NCI-H345 treated with DMSO at 0.1 percent for 48 hours (cell line): ENCODE results near the gene ADD3.
A peak's percentile ranks its signal among the peaks of the same experiment; 100 is the strongest.
"Not testable (repeated sequence)": the region's sequence is repeated elsewhere in the genome, so short reads cannot be mapped to it uniquely, and the experiment has no call there.

Source experiments
- DNase-seq: peaks from one replicate; lab custom pipeline; 2025; ENCODE audit not compliant: unreplicated experiment; lab: John Stamatoyannopoulos, UW

ADD3 gene

DNA sequence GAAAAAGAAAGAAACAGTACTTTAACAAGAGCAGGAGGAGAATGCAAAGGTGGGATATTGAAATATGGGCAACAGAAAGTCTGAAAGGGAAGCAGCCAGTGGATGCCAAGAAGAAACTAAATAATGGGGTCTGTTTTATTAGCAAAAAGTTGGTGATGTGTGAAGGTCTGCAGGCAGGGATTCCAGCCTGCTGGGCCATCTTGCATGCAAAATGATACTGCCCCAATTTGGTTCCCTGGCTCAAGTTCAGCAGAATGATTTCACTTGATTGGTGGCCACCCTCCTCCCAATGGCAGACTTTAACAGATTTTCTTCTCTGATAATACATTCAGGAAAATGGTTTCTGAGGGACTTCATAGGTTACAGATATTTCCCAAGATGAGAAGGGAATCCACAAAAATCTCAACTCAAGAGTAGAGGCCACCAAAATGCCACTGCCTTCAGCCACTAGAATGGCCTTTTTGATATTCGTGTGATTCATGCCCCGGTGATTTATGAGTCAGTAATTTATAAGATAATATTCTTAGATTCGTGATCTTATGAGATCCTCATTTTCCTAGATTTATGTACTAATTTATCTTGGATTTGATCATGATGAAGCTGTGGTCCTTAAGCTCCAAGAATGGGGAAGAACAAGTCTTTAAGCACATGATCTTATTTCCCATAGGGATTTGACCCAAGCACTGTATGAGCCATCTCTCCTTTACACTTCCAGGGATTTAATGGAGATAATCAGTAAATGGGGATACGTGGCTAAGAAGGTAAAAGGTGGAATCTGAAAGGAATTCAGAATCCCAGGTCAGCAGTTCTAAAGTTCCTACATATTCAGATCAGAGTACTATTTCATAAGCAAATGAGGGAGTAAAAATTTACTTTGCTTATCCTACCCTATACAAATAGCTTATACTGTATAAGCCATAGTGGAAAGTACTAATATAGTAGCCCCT, 32.3 kb upstream of the ADD3 start:
- DNase-seq: no peak

DNA sequence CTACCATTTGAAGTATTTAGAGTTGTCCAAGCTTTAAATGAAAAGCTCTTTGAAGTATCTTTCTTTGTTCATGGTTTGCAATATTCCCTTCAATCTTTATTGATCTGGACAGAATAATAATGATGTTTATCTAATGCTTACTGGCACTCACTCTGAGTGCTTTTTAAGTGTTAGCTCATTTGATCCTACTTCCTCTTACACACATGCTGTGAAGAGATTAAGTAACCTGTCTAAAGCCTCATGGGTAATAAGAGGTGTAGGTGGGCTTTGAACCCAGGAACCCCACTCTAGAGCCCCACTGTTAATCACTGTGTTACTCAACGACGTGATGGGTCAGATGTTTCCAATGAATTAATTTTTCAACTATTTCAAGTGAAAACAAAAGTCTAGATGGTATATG, 31.1 kb upstream of the ADD3 start:
- DNase-seq: peak; percentile 17

DNA sequence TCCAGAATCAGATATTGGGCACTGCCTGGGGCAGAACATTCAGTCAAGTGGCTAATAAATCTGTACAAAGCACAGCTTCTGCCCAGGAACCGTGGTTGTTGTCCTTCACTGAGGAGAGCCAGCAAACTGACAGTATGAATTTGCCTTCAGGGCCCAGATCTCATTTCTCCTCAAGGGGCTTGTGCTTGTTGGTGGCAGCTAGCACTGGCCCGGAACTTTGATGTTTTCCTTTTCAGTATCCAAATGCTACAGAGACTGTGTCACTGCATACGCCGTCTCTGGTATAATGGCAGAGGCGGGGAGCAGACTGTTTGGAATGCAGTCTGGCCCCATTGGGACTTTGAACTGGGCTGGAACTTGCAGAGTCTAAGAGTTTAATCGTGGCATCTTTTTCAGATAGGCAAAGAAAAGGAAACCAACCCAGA, 30.4 kb upstream of the ADD3 start:
- peak; percentile 6 for DNase-seq

DNA sequence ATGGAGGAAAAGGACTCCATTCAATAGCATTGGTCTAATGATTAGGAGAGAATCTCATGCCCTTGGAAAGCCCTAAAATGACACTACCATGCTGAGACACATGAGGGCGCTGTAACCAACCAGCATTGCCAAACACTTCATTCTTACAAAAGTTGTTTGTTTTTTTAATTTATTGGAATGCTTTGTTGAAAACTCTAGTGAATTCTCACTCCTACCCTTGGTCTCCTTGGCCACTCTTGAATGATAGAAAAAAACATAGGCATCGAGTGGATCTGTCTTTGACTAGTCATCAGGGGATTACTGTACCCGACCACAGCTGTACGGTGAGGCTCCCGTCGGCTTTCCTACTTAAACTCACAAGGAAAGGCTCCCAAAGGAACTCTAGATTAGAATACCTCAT, 29.3 kb upstream of the ADD3 start:
- DNase-seq: no peak

DNA sequence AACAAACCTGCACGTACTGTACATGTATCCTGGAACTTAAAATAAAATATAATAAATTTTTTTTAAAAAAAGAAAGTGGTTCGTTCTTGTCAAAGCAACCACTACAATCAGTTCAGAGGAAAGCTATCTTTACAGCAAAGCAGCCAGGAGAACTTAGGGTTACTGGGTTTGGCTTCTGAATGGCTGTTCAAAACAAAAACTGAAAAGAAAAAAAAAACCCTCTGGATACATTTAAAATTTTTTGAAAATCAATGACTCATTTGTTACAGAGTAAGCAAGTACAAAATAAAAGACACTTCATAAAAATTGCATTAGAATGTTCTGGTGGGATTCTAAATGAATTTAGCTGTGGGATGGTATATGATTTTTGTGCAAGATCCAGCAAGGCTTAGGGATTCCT, 28.6 kb upstream of the ADD3 start:
- no peak for DNase-seq

DNA sequence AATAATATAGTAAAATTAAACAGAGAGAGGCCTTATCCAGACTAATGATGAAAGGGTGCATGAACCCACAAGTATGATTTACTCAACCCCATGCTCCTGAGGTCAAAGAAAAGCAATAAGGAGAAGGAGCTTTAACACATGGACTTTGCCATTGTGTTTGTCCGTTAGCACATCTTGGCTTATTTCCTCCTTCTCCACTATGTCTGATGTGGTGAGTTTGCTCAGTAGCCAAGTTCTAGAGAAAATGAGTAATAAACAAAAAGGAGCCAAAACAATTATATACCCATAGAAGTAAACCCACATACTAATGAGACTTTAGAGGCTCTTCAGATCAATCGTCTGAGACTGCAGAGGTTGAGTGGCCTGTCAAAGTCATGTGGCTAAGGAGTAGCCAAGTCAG, 26.1 kb upstream of the ADD3 start:
- DNase-seq: no peak

DNA sequence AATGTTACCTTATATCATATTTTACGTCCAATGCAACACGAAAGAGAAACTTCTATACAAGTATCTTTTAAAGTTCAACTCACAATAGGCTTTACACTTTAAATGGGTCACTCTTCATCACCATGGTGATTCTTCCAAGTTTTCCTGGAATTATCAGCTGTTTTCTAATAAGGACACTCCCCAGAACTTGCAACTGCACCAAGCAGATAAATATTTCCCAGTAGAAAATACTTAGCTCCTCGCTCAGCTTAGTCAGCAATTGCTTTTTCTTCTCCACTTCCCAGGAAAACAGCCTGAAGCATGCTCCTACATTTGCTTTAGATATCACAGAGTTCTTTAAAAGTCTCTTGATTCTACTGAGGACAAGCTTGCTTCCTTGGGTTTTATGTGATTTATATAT, 25.7 kb upstream of the ADD3 start:
- no peak for DNase-seq

DNA sequence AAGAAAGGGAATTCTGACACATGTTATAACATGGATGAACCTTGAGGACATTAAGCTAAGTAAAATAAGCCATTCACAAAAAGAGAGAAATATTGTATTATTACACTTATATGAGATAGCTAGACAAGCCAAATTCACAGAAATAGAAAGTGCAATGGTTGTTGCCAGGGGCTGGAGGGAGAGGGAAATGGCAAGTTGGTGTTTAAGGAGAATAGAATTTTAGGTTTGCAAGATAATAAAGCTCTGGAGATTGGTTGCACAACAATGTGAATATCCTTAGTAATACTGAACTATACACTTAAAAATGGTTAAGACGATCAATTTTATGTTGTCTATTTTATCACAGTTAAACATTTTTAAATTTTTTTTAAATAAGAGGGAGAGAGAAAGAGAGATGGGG, 25.0 kb upstream of the ADD3 start:
- DNase-seq: no peak

DNA sequence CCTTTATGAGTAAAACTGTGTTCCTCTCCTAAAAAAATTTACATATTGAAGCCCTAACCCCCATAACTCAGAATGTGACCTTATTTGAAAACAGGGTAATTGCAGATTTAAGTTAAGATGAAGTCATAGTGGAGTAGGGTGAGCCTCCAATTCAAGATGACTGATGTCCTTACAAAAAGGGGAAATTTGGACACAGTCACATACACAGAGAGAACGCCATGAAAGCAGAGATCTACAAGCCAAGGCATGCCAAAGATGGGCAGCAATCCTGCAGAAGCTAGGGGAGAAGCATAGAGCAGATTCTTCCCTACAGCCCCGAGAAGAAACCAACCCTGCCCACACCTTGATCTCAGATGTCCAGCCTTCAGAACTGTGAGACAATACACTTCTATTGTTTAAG, 23.8 kb upstream of the ADD3 start:
- DNase-seq: no peak

DNA sequence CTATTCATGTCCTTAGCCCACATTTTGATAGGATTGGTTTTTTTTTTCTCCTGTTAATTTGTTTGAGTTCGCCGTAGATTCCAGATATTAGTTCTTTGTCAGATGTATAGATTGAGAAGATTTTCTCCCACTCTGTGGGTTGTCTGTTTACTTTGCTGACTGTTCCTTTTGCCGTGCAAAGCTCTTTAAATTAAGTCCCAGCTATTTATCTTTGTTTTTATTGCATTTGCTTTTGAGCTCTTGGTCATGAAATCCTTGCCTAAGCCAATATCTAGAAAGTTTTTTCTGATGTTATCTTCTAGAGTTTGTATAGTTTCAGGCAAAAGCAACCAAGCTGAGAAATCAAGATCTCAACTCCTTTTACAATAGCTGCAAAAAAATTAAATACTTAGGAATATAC, 22.0 kb upstream of the ADD3 start:
- DNase-seq: not testable (repeated sequence)

DNA sequence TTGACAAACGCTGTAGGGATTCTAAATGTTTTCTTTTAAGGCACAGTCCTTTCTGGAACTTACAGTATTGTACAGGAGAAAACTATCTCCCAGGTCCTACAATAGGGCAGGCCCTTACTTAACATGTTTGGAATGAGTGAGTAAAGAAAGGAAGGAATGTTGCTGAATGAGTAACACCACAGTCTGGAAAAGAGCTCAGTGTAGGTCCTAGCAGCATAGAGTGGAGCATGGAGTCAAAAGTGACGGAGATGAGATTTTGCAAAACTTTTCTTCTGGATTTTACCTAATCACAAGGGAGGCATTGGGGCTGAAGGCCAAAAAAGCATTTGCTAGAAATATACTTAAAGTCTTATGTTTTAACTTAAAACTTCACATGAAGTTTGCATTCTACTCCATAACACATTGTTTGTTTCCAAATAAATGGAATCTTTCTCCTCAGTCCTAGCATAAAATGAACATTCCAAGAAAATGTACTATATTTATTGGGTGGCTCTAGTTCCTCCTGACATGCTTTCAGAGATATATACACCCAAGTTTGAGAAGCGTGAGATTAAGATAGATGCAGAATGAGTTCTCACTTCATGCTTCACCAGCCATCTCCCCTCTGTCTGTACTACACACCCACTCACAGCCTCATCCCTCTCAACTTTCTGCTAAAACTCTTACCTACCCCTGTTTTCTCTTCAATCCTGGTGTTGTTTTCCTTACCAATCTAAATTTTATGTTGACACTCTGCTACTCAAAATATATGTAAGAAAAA, 20.2 kb upstream of the ADD3 start:
- DNase-seq: no peak

DNA sequence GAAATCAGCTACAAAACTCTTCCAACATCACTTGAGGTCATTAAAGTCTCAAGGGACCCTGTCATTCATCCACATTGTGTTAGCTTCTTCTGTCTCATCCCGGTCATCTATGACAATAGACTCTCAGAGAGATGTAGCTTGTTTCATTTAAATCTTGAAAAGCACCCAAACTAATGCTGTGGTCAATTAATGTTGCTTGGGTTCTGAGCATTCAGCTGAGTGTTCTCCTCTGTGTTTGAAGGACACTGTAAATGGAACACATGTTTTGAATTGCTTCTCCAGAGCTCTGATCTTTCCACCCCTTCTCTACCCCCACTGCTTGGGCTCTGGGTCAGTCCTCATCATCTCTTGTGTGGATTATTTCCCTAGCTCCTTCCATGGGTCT, 19.6 kb upstream of the ADD3 start:
- DNase-seq: no peak

DNA sequence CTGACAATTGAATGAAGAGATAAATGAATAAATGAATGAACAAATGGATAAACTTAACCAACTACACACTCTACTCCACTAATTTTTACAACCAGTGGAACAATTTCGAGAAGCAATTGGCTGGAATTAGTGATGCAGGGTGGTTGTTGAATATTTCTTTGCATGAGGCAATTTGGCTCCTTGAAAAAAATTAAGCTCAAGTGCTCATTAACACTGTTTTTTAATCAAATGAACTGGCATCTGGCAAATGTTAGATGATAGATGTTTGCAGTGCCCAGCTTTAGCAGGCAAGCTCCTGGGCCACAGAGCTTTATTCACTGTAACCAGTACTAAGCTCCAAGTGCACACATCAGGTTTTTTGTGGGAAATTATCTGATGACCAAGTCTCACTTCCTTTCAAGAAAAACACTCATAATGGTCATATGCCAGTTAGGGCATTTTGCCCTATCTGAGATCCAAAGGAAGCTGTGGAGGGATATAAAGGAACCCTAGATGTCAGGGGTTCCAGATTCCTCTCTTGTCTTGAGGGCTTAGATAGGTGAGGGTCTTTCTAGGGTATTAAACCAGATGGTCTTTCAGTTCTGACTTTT, 16.4 kb upstream of the ADD3 start:
- no peak for DNase-seq

DNA sequence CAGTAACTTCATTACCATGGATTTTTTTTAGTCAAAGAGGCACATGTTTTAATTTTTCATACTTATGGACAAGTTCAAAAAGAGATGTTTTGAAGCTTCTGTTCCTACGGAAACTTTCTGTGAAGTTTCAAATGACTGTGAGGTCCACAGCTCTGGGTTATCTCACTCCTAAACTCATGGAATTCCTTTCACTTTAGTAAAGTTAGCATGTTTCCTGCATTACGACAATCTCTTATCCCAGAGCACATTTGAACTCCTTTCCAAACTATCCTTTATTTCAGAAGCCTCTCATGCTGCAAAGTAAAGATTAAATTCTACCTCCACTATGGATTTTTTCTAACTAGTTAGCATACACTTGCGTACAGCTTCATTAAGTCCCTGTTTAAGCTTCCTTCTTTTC, 15.3 kb upstream of the ADD3 start:
- no peak for DNase-seq

DNA sequence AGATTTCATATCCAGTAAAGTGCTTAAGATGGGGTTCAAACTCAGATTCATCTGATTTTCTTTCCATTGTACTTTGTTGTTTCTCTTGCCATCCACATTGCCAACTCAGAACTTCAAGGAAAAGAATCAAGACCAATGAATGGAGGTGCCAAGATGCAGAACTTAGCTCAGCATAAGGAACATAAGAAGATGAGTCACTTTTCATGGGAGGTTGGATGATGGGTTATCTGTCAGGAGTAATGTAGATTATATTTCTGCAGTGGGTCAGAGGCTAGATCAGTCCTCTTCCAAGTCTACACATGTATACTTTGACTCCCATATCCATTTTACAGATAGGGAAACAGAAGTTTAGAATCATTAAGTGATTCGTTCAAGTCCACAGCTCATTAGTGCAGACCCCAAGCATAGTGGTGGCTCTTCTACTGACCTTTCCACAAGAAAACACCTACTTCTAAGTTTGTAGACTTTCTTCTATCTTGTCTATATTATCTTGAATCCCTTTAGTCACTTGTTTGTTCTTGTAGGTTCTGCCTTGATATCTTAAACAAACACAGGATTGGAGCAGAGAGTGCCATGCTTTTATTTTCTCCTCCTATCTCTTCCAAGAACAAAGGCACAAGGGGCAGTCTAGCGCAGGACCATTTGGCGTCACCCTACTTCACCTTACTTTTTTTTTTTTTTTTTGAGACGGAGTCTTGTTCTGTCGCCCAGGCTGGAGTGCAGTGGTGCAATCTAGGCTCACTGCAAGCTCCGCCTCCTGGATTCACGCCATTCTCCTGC, 14.0 kb upstream of the ADD3 start:
- DNase-seq: no peak

DNA sequence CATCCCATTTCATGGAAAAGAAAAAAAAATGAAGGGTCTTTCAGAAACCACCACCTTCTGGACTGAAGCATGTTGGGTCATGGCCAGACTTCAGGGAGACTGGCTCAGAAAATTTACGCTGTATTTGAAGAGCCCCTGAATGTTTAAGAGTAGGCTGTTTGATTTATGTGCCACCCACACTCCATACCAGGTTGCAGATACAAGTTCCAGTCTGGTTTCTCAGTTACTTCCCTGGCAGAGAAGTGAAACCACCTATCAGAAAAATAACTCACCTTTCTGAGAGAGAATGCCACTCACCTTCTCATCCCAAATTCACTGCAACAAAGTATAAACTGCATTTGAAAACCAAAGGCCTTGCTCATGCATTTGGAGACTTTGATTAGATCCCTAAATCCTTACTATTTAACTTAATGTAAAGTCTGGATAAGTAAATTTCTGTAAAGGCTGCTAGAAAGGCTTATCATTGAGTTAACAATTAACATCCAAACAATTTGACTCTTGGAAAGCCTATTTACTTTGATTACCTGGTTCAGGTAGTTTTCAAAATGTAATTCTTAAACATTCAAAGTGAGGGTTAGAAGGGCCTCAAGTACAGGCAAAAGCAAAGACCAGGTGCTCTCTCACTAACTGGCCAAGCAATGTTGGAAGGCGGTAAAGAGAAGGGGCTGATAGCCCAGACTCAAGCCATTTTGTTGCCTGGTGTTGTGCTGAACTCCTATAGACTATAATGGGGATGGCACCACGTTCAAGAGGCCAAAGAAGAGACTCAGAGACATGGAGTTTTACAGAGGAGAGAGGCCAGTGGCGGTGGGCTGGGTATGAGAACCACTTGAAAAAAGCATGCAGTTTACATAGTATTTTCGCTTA, 12.8 kb upstream of the ADD3 start:
- DNase-seq: no peak

DNA sequence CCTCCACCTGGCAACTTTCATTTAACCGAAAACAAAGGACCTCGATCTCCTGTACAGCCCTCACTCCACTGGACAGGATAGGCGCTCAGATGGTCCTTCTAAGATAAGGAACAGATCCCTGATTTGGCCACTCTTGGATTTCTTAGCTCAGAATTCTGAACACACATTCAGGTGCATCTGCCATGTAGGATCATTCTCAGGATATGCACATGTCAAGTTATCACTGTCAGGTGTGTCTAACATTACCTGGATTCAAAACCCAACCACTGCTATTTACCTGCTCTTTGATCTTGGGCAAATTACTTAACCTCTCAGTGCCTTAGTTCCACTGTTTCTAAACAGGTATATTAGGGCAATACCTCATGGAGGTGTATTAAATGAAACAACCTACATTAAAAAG, 12.2 kb upstream of the ADD3 start:
- no peak for DNase-seq

DNA sequence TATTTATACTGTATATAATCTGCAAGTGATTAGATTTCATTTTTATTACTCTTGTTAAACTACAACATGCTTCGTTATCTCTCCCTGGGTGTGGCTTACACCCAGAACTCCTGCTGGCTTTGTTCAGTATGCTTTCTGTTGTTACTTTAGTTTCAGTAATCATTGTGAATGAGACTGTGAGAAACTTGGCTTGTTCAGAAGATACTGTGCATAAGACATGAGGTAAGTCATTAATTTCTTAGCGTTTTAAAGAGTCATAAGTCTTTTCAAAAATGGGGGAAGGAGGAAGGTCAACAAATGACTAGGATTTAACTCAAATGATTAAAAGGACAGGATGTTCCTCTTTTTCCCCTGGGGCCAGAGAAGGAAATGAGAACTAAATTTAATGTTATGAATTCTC, 11.6 kb upstream of the ADD3 start:
- no peak for DNase-seq

DNA sequence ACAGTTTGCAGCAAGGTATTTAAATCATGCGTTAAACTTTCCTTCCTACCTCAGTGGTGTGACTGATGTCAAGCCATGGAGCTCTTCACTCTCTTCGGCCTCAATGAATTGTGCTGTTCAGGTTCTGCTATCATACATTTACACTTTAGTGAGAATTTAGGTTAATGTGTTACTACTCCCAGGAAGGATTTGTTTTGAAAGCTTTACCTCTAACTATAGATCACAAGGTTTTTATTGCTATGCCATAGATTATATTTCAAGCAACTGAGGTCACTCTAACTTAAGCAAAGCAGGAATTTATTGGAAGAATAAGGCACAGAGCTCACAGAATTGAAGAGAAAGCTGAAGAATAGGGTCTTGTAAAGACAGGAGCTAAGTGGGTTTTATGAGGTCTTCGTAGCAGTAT, 11.0 kb upstream of the ADD3 start:
- DNase-seq: no peak

DNA sequence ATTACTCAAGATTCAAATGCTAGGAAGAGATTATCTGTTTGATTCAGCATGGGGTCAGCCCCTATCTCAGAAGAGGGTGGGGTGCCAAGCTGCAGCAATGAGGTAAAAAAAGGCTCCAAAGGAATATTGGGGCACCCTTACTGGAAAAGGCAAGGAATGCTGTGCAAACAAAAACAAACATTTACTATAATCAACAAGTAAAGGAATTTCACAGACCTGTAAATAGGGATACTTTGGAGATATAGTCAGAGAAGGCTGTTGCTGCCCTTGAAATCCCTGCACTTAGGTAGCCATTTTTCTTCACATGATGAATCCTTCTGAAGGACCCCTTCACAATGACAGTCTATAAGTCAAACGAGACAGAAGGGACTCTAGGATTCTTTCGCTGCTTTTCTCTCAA, 10.6 kb upstream of the ADD3 start:
- DNase-seq: no peak
